HG03457 (cell line): ENCODE data around the gene CFAP77.

ENCODE experiments used
- ATAC-seq: cut with Tn5 transposase; IDR thresholded peaks from one replicate; pipeline ENCODE4 v1.9.1; 2021; ENCODE audit warnings: moderate number of reproducible peaks; ENCODE audit not compliant: unreplicated experiment

The CFAP77 gene

GRCh38 chr9:132514011-132514744 is 104.2 kb downstream of the CFAP77 start:
- ATAC-seq: no peak

- no peak for ATAC-seq
Observed at GRCh38 chr9:132514821-132515220, 104.8 kb downstream of the CFAP77 start.

GRCh38 chr9:132516301-132516700 is 106.3 kb downstream of the CFAP77 start:
- ATAC-seq: no peak

- no peak for ATAC-seq
Observed at GRCh38 chr9:132516911-132517310, 106.9 kb downstream of the CFAP77 start.

GRCh38 chr9:132517815-132518550 is 108.0 kb downstream of the CFAP77 start:
- no peak for ATAC-seq

GRCh38 chr9:132518626-132519025 is 108.6 kb downstream of the CFAP77 start:
- no peak for ATAC-seq

GRCh38 chr9:132519033-132519432 is 109.0 kb downstream of the CFAP77 start:
- ATAC-seq: no peak

GRCh38 chr9:132520612-132521011 is 110.6 kb downstream of the CFAP77 start:
- ATAC-seq: no peak

GRCh38 chr9:132525308-132526023 is 115.5 kb downstream of the CFAP77 start:
- ATAC-seq: no peak

- ATAC-seq: no peak
Observed at GRCh38 chr9:132531195-132531594, 121.2 kb downstream of the CFAP77 start.

- ATAC-seq: no peak
Observed at GRCh38 chr9:132531710-132532570, 121.9 kb downstream of the CFAP77 start.

GRCh38 chr9:132534832-132535231 is 124.8 kb downstream of the CFAP77 start:
- no peak for ATAC-seq

- no peak for ATAC-seq
Observed at GRCh38 chr9:132536124-132536523, 126.1 kb downstream of the CFAP77 start.

GRCh38 chr9:132537352-132537751 is 127.3 kb downstream of the CFAP77 start:
- ATAC-seq: no peak

GRCh38 chr9:132538071-132538470 is 128.1 kb downstream of the CFAP77 start:
- no peak for ATAC-seq

- ATAC-seq: no peak
Observed at GRCh38 chr9:132539096-132539495, 129.1 kb downstream of the CFAP77 start.

- no peak for ATAC-seq
Observed at GRCh38 chr9:132541051-132541450, 131.0 kb downstream of the CFAP77 start.

- no peak for ATAC-seq
Observed at GRCh38 chr9:132541870-132542830, 132.1 kb downstream of the CFAP77 start.

GRCh38 chr9:132543251-132543650 is 133.2 kb downstream of the CFAP77 start:
- ATAC-seq: no peak

- ATAC-seq: no peak
Observed at GRCh38 chr9:132543960-132544359, 133.9 kb downstream of the CFAP77 start.
